ENCODE measurements around the gene DDX1.

DNA sequence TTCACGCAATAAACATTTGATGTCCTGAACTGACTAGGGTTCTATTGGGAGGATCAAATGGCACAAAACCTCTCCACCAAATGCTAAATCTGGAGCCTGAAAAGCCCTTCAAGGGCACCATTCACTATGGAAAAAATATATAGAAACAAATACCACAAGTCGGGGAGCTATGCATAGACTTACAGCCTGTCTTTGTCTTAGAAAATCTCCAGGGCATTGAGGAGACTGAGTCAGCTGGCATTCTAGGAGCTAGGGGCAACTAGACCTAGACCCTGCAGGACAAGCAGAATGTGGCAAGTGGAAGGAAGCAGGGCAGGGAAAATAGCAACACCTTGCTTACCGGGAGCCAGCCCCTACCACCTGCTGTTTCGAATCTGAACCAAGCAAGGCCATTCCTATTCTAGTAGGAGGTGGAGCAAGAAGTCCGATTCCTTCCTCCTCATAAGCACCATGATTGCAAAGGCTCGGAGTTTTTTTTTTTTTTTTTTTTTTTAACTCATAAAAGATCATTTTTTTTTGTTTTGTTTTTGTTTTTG, 77.8 kb downstream of the DDX1 start:
- no peak for TF ChIP-seq SP2 (tag by site-specific recombination; IDR thresholded peaks at IDR 0.05)
- TF ChIP-seq ZNF558 (tag by site-specific recombination; IDR thresholded peaks at IDR 0.05) = no peak
- TF ChIP-seq, protein P1, sequence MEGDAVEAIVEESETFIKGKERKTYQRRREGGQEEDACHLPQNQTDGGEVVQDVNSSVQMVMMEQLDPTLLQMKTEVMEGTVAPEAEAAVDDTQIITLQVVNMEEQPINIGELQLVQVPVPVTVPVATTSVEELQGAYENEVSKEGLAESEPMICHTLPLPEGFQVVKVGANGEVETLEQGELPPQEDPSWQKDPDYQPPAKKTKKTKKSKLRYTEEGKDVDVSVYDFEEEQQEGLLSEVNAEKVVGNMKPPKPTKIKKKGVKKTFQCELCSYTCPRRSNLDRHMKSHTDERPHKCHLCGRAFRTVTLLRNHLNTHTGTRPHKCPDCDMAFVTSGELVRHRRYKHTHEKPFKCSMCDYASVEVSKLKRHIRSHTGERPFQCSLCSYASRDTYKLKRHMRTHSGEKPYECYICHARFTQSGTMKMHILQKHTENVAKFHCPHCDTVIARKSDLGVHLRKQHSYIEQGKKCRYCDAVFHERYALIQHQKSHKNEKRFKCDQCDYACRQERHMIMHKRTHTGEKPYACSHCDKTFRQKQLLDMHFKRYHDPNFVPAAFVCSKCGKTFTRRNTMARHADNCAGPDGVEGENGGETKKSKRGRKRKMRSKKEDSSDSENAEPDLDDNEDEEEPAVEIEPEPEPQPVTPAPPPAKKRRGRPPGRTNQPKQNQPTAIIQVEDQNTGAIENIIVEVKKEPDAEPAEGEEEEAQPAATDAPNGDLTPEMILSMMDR (tag by site-specific recombination; IDR thresholded peaks at IDR 0.05) = no peak
- TF ChIP-seq, protein P2, sequence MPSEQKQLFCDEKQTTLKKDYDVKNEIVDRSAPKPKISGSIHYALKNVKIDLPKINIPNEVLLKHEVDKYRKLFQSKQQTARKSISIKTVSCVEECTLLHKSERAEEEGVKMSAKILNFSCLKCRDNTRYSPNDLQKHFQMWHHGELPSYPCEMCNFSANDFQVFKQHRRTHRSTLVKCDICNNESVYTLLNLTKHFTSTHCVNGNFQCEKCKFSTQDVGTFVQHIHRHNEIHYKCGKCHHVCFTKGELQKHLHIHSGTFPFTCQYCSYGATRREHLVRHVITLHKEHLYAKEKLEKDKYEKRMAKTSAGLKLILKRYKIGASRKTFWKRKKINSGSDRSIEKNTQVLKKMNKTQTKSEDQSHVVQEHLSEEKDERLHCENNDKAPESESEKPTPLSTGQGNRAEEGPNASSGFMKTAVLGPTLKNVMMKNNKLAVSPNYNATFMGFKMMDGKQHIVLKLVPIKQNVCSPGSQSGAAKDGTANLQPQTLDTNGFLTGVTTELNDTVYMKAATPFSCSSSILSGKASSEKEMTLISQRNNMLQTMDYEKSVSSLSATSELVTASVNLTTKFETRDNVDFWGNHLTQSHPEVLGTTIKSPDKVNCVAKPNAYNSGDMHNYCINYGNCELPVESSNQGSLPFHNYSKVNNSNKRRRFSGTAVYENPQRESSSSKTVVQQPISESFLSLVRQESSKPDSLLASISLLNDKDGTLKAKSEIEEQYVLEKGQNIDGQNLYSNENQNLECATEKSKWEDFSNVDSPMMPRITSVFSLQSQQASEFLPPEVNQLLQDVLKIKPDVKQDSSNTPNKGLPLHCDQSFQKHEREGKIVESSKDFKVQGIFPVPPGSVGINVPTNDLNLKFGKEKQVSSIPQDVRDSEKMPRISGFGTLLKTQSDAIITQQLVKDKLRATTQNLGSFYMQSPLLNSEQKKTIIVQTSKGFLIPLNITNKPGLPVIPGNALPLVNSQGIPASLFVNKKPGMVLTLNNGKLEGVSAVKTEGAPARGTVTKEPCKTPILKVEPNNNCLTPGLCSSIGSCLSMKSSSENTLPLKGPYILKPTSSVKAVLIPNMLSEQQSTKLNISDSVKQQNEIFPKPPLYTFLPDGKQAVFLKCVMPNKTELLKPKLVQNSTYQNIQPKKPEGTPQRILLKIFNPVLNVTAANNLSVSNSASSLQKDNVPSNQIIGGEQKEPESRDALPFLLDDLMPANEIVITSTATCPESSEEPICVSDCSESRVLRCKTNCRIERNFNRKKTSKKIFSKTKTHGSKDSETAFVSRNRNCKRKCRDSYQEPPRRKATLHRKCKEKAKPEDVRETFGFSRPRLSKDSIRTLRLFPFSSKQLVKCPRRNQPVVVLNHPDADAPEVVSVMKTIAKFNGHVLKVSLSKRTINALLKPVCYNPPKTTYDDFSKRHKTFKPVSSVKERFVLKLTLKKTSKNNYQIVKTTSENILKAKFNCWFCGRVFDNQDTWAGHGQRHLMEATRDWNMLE (tag by site-specific recombination; conservative IDR thresholded peaks at IDR 0.05; ENCODE audit: low read depth) = no peak
- TF ChIP-seq ZBTB17 (tag by site-specific recombination; IDR thresholded peaks at IDR 0.05) = no peak
- TF ChIP-seq ZNF121 (tag by site-specific recombination; IDR thresholded peaks at IDR 0.05) = no peak
- TF ChIP-seq, protein P3, sequence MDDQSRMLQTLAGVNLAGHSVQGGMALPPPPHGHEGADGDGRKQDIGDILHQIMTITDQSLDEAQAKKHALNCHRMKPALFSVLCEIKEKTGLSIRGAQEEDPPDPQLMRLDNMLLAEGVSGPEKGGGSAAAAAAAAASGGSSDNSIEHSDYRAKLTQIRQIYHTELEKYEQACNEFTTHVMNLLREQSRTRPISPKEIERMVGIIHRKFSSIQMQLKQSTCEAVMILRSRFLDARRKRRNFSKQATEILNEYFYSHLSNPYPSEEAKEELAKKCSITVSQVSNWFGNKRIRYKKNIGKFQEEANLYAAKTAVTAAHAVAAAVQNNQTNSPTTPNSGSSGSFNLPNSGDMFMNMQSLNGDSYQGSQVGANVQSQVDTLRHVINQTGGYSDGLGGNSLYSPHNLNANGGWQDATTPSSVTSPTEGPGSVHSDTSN (CRISPR knock-in tag; IDR thresholded peaks at IDR 0.05) = no peak
- TF ChIP-seq KLF1 (tag by site-specific recombination; IDR thresholded peaks at IDR 0.05) = no peak
- TF ChIP-seq, protein P4, sequence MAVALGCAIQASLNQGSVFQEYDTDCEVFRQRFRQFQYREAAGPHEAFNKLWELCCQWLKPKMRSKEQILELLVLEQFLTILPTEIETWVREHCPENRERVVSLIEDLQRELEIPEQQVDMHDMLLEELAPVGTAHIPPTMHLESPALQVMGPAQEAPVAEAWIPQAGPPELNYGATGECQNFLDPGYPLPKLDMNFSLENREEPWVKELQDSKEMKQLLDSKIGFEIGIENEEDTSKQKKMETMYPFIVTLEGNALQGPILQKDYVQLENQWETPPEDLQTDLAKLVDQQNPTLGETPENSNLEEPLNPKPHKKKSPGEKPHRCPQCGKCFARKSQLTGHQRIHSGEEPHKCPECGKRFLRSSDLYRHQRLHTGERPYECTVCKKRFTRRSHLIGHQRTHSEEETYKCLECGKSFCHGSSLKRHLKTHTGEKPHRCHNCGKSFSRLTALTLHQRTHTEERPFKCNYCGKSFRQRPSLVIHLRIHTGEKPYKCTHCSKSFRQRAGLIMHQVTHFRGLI (tag by site-specific recombination; IDR thresholded peaks at IDR 0.05) = no peak
- no peak for TF ChIP-seq SALL2 (tag by site-specific recombination; IDR thresholded peaks at IDR 0.05; ENCODE audit: borderline replicate concordance)
- TF ChIP-seq TCF7L2 (IDR thresholded peaks at IDR 0.05; ENCODE audit: borderline replicate concordance, low read depth, low read length) = no peak
- TF ChIP-seq ZNF274 (IDR thresholded peaks at IDR 0.05; ENCODE audit: low read length) = no peak
- no peak for TF ChIP-seq ZNF274 (tag by site-specific recombination; IDR thresholded peaks at IDR 0.05; ENCODE audit: borderline replicate concordance)
